ENCODE results near the gene CCDC43.
"Not testable (repeated sequence)": the region's sequence is repeated elsewhere in the genome, so short reads cannot be mapped to it uniquely, and the experiment has no call there.

CCDC43 gene

DNA sequence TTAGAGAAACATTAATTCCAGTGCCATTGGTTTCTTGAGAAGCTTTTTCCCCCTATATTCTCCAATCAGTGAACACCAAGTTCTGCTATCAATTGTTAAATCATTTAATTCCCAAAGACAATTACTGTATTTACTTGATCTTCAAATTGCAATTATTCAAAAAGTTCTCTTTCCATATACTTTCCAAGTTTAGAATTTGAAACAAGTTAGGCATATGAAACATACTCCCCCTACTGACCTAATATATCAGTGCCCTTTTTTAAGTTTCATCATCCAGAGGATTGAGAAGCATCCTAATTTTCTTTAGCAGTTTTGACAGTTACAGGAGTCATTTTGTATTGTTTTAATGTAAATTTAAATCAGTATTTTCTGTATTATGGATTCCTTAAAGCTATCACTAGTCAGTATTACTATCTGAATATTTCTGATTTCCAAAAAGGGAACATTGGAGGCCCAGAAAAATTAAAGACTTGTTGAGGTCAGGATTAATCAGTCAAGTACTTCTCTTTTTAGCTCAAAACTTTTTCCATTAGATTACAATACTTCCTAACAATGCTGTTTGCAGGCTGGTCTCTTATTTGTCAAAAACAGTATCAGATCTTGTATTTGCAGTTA lies 17.0 kb downstream of the CCDC43 start:
- DNase-seq (ENCODE audit: low read depth in 2 of 3, low spot score in 2 of 3), result no peak

DNA sequence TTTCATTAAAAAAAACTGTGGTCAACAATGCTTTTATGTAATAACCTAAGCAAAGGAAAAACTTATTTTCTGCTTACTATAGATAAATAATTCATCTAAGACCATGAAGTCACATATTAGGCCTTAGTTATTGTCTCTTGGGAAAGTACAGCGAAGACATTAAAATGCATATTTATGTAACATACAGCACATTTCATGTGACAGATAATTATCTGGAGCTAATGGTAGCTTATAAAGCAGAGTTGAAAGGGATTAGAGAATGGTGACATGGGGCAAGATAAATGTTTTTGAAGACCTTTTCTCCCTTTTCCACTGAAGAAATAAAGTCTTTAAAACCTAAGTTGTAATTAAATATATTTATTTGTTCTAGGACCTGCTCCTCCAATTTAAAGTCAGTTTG lies 23.6 kb downstream of the CCDC43 start:
- no peak for DNase-seq (ENCODE audit: low read depth in 2 of 3, low spot score in 2 of 3)

- no peak for DNase-seq (ENCODE audit: low read depth in 2 of 3, low spot score in 2 of 3)
Measured at GRCh38 chr17:44664867-44665266, 24.7 kb downstream of the CCDC43 start.

- DNase-seq (ENCODE audit: low read depth in 2 of 3, low spot score in 2 of 3), result no peak
Measured at GRCh38 chr17:44663095-44663494, 26.5 kb downstream of the CCDC43 start.

DNA sequence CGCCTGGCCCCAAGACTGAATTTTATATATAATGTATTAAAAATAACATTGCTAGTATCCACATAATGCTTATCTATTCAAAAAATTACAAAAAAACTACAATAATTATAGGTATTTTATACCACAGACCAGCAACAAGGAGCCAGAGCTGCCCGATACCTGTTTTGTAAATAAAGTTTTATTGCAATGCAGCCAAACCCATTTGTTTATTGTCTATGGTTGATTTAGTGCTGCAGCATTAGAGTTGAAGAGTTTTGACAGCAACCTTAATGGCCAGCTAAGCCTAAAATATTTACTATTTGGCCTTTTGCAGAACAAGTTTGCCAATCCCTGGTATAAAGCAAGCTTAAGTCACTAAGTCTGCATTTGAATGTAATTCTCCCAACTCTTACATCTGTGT lies 27.7 kb downstream of the CCDC43 start:
- no peak for DNase-seq (ENCODE audit: low read depth in 2 of 3, low spot score in 2 of 3)

DNA sequence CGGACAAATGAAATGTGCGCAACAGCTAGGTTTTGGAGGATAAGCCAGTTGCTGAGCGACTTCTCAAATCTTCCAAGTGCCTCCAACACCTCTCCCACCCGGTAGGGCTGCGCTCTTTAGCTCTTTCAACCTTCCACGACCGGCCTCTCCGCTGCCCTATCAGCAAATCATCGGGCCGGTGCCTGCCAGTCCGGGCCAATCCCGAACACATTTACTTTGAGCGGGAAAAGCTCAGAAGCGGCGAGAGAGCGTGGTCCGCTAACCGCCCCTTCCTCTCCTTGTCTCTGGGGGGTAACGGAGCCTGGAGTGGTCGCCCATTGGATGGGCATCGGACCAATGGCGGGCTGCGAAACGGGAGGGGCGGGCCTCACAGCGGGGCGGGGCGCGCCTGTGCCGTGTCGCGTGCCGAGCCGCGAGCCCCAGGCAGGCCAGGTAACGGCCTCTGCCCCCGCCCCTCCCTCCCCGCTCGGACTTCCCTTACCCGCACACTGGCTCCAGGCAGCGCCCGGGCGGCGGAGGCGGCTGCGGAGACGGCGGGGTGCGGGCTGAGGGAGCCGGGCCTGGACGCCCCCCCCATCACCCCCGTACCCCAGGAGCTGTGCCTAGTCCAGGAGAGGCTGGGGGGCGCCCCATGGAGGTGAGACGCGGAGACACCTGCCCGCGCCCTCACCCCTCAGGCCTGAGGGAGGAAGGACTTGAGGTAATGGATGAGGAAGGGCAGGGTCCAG lies 33.4 kb downstream of the CCDC43 start, which contains the start of gene MEIOC:
Gene MEIOC, plus strand, starts transcription at position 486 of the 728 bp plus-strand sequence. Its CDS starts 146 bp downstream, at position 632.
- peak in 2 of 3 experiments; percentile 1 to 3 for DNase-seq (ENCODE audit: low read depth in 2 of 3, low spot score in 2 of 3)

DNA sequence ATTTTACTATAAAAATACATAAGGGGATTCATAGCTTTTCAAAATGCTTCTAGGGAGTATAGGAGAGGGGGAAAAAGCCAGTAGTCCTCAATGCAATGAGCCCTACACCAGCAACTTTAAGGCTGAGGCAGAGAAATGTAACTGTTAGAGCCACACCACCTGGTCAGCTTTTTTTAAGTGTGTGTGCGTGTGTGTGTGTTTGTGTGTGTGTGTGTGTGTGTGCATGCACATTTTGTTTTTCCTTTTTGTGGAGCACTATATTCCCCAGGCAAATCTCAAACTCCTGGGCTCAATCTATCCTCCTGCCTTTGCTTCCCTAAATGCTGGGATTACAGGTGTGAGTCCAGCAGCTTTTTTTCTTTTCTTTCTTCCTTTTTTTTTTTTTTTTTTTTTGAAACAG lies 35.6 kb downstream of the CCDC43 start:
- DNase-seq (ENCODE audit: low read depth in 2 of 3, low spot score in 2 of 3), result no peak

DNA sequence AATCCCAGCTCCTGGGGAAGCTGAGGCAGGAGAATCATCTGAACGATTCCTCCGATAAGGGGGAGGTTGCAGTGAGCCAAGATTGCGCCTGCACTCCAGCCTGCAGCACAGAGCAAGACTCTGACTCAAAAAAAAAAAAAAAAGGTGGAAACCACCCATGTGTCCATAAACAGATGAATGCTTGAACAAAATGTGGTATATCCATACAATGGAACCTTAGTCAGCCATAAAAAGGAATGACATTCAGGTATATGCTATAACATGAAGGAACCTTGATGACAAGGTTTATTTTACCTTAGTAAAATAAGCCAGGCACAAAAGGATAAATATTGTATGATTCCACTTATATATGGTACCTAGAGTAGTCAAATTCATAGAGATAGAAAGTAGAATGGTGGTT lies 36.2 kb downstream of the CCDC43 start:
- DNase-seq (ENCODE audit: low read depth in 2 of 3, low spot score in 2 of 3), result no peak

GRCh38 chr17:44652727-44653126 lies 36.8 kb downstream of the CCDC43 start:
- DNase-seq (ENCODE audit: low read depth in 2 of 3, low spot score in 2 of 3), result no peak

DNA sequence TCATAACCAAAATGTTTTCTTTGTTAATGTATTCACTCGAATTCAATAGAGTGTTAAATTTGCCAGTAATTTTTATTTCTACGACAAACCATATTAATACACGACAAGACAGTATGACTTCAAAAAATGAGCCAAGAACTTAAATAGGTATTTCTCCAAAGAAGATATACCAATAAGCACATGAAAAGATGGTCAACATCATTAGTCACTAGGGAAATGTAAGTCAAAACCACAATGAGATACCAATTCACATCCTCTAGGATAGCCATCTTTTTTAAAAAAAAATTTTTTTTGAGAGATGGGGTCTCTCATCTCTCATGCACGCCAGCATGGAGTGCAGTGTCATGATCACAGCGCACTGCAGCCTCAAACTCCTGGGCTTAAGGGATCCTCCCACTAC lies 38.3 kb downstream of the CCDC43 start:
- no peak for DNase-seq (ENCODE audit: low read depth in 2 of 3, low spot score in 2 of 3)

- no peak for DNase-seq (ENCODE audit: low read depth in 2 of 3, low spot score in 2 of 3)
Measured at GRCh38 chr17:44648963-44649362, 40.6 kb downstream of the CCDC43 start.

DNA sequence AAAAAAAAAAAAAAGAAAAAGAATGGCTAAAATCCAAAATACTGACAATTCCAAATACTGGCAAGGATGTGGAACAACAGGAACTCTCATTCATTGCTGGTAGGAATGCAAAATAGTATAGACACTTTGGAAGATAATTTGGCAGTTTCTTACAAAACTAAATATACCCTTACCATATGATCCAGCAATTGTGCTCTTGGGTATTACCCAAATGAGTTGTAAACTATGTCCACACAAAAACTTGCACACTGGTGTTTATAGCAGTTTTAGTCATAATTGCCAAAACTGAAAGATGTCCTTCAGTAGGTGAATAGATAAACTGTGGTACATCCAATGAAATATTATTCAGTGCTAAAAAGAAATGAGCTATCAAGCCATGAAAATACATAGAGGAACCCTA lies 41.8 kb downstream of the CCDC43 start:
- no peak for DNase-seq (ENCODE audit: low read depth in 2 of 3, low spot score in 2 of 3)

GRCh38 chr17:44646280-44646679 lies 43.3 kb downstream of the CCDC43 start:
- DNase-seq (ENCODE audit: low read depth in 2 of 3, low spot score in 2 of 3), result no peak

DNA sequence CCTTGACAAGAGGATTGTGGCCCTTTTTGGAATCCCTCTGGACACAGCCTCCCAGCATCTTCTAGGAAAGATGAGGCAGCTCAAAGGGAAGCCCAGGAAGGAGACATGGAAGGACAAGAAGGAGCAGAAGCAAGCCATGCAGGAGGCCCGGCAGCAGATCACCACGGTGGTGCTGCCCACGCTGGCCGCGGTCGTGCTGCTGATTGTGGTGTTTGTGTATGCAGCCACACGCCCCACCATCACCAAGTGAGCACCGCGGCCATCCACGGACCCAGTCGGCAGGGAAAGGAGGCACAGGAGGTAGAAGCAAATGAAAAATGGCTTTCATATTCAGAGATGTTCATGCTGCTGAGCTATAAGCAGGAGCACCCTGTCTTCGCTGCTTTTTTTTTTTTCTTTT lies 44.2 kb downstream of the CCDC43 start:
- no peak for DNase-seq (ENCODE audit: low read depth in 2 of 3, low spot score in 2 of 3)

DNA sequence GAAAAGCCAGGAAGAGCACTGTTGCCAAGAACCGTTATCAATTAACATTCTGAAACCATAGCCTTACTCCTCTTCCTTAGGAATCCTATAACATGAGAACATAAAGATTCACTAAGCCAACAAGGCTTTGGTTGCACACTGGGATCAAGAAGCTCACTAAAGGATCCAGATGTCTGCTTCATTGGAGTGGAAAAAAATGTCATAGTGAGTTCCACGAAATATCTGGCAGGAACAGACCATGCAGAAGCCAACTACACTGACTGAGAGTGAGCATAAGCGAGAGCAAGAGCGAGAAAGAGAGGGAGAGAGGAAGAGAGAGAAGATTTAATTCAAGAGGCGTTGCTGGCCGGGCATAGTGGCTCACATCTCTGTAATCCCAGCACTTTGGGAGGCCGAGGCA lies 46.7 kb downstream of the CCDC43 start:
- no peak for DNase-seq (ENCODE audit: low read depth in 2 of 3, low spot score in 2 of 3)

GRCh38 chr17:44637066-44637465 lies 52.5 kb downstream of the CCDC43 start:
- DNase-seq (ENCODE audit: low read depth in 2 of 3, low spot score in 2 of 3), result no peak

GRCh38 chr17:44636562-44636961 lies 53.0 kb downstream of the CCDC43 start:
- DNase-seq (ENCODE audit: low read depth in 2 of 3, low spot score in 2 of 3), result no peak

DNA sequence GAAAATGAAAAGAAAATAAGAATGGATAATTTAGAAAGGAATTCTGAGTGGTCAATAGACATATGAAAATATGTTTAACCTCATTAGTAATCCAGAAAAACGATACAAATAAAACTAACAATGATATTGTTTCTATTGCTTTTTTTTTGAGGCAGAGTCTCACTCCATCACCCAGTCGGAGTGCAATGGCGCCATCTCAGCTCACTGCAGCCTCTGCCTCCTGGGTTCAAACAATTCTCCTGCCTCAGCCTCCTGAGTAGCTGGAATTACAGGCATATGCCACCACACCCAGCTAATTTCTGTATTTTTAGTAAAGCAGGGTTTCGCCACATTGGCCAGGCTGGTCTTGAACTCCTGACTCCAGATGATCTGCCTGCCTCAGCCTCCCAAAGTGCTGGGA lies 55.2 kb downstream of the CCDC43 start:
- not testable (repeated sequence) for DNase-seq (ENCODE audit: low read depth in 2 of 3, low spot score in 2 of 3)

DNA sequence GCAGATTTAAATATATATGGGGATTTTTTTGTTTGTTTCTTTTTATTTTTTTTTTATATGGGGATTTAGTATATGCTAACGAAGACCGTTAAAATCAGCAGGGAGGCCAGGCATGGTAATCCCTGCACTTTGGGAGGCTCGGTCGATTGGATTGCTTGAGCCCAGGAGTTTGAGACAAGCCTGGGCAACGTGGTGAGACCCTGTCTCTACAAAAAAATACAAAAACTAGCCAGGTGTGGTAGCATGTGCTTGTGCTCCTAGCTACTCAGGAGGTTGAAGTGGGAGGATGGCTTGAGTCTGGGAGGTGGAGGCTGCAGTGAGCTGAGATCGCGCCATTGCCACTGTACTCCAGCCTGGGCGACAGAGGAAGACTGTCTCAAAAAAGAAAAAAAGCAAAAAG lies 55.6 kb downstream of the CCDC43 start:
- no peak for DNase-seq (ENCODE audit: low read depth in 2 of 3, low spot score in 2 of 3)

- no peak for DNase-seq (ENCODE audit: low read depth in 2 of 3, low spot score in 2 of 3)
Measured at GRCh38 chr17:44630703-44631102, 58.9 kb downstream of the CCDC43 start.

GRCh38 chr17:44629314-44629713 lies 60.3 kb downstream of the CCDC43 start:
- DNase-seq (ENCODE audit: low read depth in 2 of 3, low spot score in 2 of 3), result no peak

GRCh38 chr17:44628243-44629188 lies 61.1 kb downstream of the CCDC43 start:
- no peak for DNase-seq (ENCODE audit: low read depth in 2 of 3, low spot score in 2 of 3)

All from activated CD8-positive, alpha-beta memory T cell treated with anti-CD3 and anti-CD28 coated beads for 48 hours (primary cell).